Measurements from ENCODE around the gene GNB5.
"Not testable (repeated sequence)": the region's sequence is repeated elsewhere in the genome, so short reads cannot be mapped to it uniquely, and the experiment has no call there.

GNB5 gene

GRCh38 chr15:52191207-52191606 lies at the start of gene GNB5:
TSS of gene GNB5 (minus strand) at chr15:52191392. CDS start at chr15:52184676, 6,716 bp downstream.
- no peaks in the 10 kb centered on the region for H3K27me3 ChIP-seq
- H3K4me3 ChIP-seq (ENCODE audit: low read depth in 1 of 2, low read length in 1 of 2) = no peak within 1 kb of the TSS
- H3K36me3 ChIP-seq = no peaks in the 10 kb centered on the region
- H3K27ac ChIP-seq = no peak within 1 kb of the TSS
- H3K9me3 ChIP-seq = no peaks in the 10 kb centered on the region
- no peaks in the 10 kb centered on the region for H3K4me1 ChIP-seq (ENCODE audit: control insufficient read depth in 1 of 2, insufficient read depth in 1 of 2, low read depth in 1 of 2, low read length in 1 of 2)
- TF ChIP-seq CTCF (IDR thresholded peaks at IDR 0.05) = no peak

- H3K36me3 ChIP-seq = no peaks in the 10 kb centered on the region
- no peaks in the 10 kb centered on the region for H3K9me3 ChIP-seq
- peaks cover 0 to 7% of the 10 kb centered on the region in 2 experiments for H3K4me1 ChIP-seq (ENCODE audit: control insufficient read depth in 1 of 2, insufficient read depth in 1 of 2, low read depth in 1 of 2, low read length in 1 of 2)
- H3K27me3 ChIP-seq = no peaks in the 10 kb centered on the region
- no peak overlapping the region for H3K27ac ChIP-seq
- no peak for TF ChIP-seq CTCF (IDR thresholded peaks at IDR 0.05)
- no peak overlapping the region for H3K4me3 ChIP-seq (ENCODE audit: low read depth in 1 of 2, low read length in 1 of 2)
These were observed 49.0 kb upstream of the GNB5 start for GRCh38 chr15:52240166-52240565.

- H3K27ac ChIP-seq; H3K27me3 ChIP-seq; H3K9me3 ChIP-seq; H3K36me3 ChIP-seq; H3K4me1 ChIP-seq (ENCODE audit: control insufficient read depth in 1 of 2, insufficient read depth in 1 of 2, low read depth in 1 of 2, low read length in 1 of 2); H3K4me3 ChIP-seq (ENCODE audit: low read depth in 1 of 2, low read length in 1 of 2): not testable (repeated sequence)
These were observed 47.9 kb upstream of the GNB5 start for GRCh38 chr15:52238989-52239525.

GRCh38 chr15:52238149-52238548 lies 47.0 kb upstream of the GNB5 start:
- Histone ChIP-seq H3K9me3 (no peaks in the 10 kb centered on the region), H3K36me3 (no peaks in the 10 kb centered on the region), H3K4me3 (ENCODE audit: low read depth in 1 of 2, low read length in 1 of 2) (no peak overlapping the region)

GRCh38 chr15:52236013-52236412 lies 44.8 kb upstream of the GNB5 start:
- Histone ChIP-seq H3K9me3 (no peaks in the 10 kb centered on the region), H3K27me3 (no peaks in the 10 kb centered on the region), H3K36me3 (no peaks in the 10 kb centered on the region), H3K27ac (no peak overlapping the region), H3K4me1 (ENCODE audit: control insufficient read depth in 1 of 2, insufficient read depth in 1 of 2, low read depth in 1 of 2, low read length in 1 of 2) (no peaks in the 10 kb centered on the region), H3K4me3 (ENCODE audit: low read depth in 1 of 2, low read length in 1 of 2) (no peak overlapping the region)
- TF ChIP-seq CTCF (IDR thresholded peaks at IDR 0.05) = no peak

More at GRCh38 chr15:52238149-52238548, 47.0 kb upstream of the GNB5 start:
- Histone ChIP-seq H3K27me3 (no peaks in the 10 kb centered on the region), H3K4me1 (ENCODE audit: control insufficient read depth in 1 of 2, insufficient read depth in 1 of 2, low read depth in 1 of 2, low read length in 1 of 2) (no peaks in the 10 kb centered on the region), H3K27ac (no peak overlapping the region)
- TF ChIP-seq CTCF (IDR thresholded peaks at IDR 0.05) = no peak

- Histone ChIP-seq H3K27ac (no peak overlapping the region), H3K4me1 (ENCODE audit: control insufficient read depth in 1 of 2, insufficient read depth in 1 of 2, low read depth in 1 of 2, low read length in 1 of 2) (no peaks in the 10 kb centered on the region), H3K27me3 (no peaks in the 10 kb centered on the region), H3K4me3 (ENCODE audit: low read depth in 1 of 2, low read length in 1 of 2) (no peak overlapping the region), H3K9me3 (no peaks in the 10 kb centered on the region), H3K36me3 (no peaks in the 10 kb centered on the region)
- TF ChIP-seq CTCF (IDR thresholded peaks at IDR 0.05) = no peak
These were observed 43.7 kb upstream of the GNB5 start for GRCh38 chr15:52234596-52235541.
